ENCODE results near the gene ING1.
"Not testable (repeated sequence)": the region's sequence is repeated elsewhere in the genome, so short reads cannot be mapped to it uniquely, and the experiment has no call there.

The ING1 gene

GRCh38 chr13:110700641-110701040, 12.9 kb upstream of the ING1 start:
- Histone ChIP-seq H3K4me2 (ENCODE audit: low read length) (no peak overlapping the region), H3K27me3 (ENCODE audit: insufficient read depth, low read length) (no peaks in the 10 kb centered on the region), H3K36me3 (ENCODE audit: insufficient read depth, low read length) (peaks cover 83% of the 10 kb centered on the region), H3F3A (ENCODE audit: insufficient read depth, low read length) (no peaks in the 10 kb centered on the region), H3K79me2 (ENCODE audit: insufficient read depth, low read length) (peaks cover 14% of the 10 kb centered on the region), H3K9me3 (ENCODE audit: low read length) (no peaks in the 10 kb centered on the region), H3K9me2 (ENCODE audit: low read depth, low read length) (no peaks in the 10 kb centered on the region), H3K9ac (ENCODE audit: low read length) (no peak overlapping the region), H3K27ac (ENCODE audit: low read depth, low read length, poor library complexity, severe bottlenecking) (no peak overlapping the region), H3K4me3 (ENCODE audit: low read depth, low read length, poor library complexity, severe bottlenecking) (no peak overlapping the region), H2AFZ (ENCODE audit: low read length) (no peak overlapping the region), H4K20me1 (ENCODE audit: insufficient read depth, low read length) (no peaks in the 10 kb centered on the region), H3K4me1 (ENCODE audit: insufficient read depth, low read length, severe bottlenecking) (peaks cover 41% of the 10 kb centered on the region)
- TF ChIP-seq EZH2 (IDR thresholded peaks at IDR 0.05; ENCODE audit: borderline replicate concordance, low read length) = no peak
- TF ChIP-seq CTCF (IDR thresholded peaks at IDR 0.05; ENCODE audit: low read length) = no peak

- not testable (repeated sequence) for H3K9me3 ChIP-seq (ENCODE audit: low read length); H3K9me2 ChIP-seq (ENCODE audit: low read depth, low read length); H3K9ac ChIP-seq (ENCODE audit: low read length); H3K4me3 ChIP-seq (ENCODE audit: low read depth, low read length, poor library complexity, severe bottlenecking); H3K4me2 ChIP-seq (ENCODE audit: low read length); H3K27ac ChIP-seq (ENCODE audit: low read depth, low read length, poor library complexity, severe bottlenecking); H4K20me1 ChIP-seq (ENCODE audit: insufficient read depth, low read length); H3F3A ChIP-seq (ENCODE audit: insufficient read depth, low read length); H2AFZ ChIP-seq (ENCODE audit: low read length); H3K27me3 ChIP-seq (ENCODE audit: insufficient read depth, low read length)
- H3K36me3 ChIP-seq (ENCODE audit: insufficient read depth, low read length) = peaks cover 80% of the 10 kb centered on the region
- peaks cover 41% of the 10 kb centered on the region for H3K4me1 ChIP-seq (ENCODE audit: insufficient read depth, low read length, severe bottlenecking)
- H3K79me2 ChIP-seq (ENCODE audit: insufficient read depth, low read length) = peaks cover 15% of the 10 kb centered on the region
Measured at GRCh38 chr13:110701061-110701460, 12.4 kb upstream of the ING1 start.

GRCh38 chr13:110702089-110702488, 11.4 kb upstream of the ING1 start:
- H3K4me2 ChIP-seq (ENCODE audit: low read length) = no peak overlapping the region
- H4K20me1 ChIP-seq (ENCODE audit: insufficient read depth, low read length) = no peaks in the 10 kb centered on the region
- H3K79me2 ChIP-seq (ENCODE audit: insufficient read depth, low read length) = peaks cover 15% of the 10 kb centered on the region
- H3K4me3 ChIP-seq (ENCODE audit: low read depth, low read length, poor library complexity, severe bottlenecking) = no peak overlapping the region
- peaks cover 71% of the 10 kb centered on the region for H3K36me3 ChIP-seq (ENCODE audit: insufficient read depth, low read length)
- TF ChIP-seq EZH2 (IDR thresholded peaks at IDR 0.05; ENCODE audit: borderline replicate concordance, low read length) = no peak
- no peak for TF ChIP-seq CTCF (IDR thresholded peaks at IDR 0.05; ENCODE audit: low read length)
- H3F3A ChIP-seq (ENCODE audit: insufficient read depth, low read length) = no peaks in the 10 kb centered on the region
- H3K27ac ChIP-seq (ENCODE audit: low read depth, low read length, poor library complexity, severe bottlenecking) = no peak overlapping the region
- peaks cover 49% of the 10 kb centered on the region for H3K4me1 ChIP-seq (ENCODE audit: insufficient read depth, low read length, severe bottlenecking)
- no peak overlapping the region for H2AFZ ChIP-seq (ENCODE audit: low read length)
- no peaks in the 10 kb centered on the region for H3K9me3 ChIP-seq (ENCODE audit: low read length)
- no peaks in the 10 kb centered on the region for H3K9me2 ChIP-seq (ENCODE audit: low read depth, low read length)
- H3K9ac ChIP-seq (ENCODE audit: low read length) = no peak overlapping the region
- H3K27me3 ChIP-seq (ENCODE audit: insufficient read depth, low read length) = no peaks in the 10 kb centered on the region

Data from OCI-LY1 (cell line).